Left lobe of liver (tissue), 2 donors: Measurements from ENCODE around the gene POP7. TPM values are rescaled to one million over a fixed set of nuclear protein-coding genes. Genes with fewer than 3 reads are reported as not detected.
A peak's percentile ranks its signal among the peaks of the same experiment; 100 is the strongest.
"Not testable (repeated sequence)": the region's sequence is repeated elsewhere in the genome, so short reads cannot be mapped to it uniquely, and the experiment has no call there.

Experiments used
- ATAC-seq: fragments of 200-7000 bp; cut with Tn5 transposase; one replicate; pipeline ENCODE4 v1.9.1; 2020; ENCODE audit warnings: mild to moderate bottlenecking, moderate library complexity
- DNase-seq: peaks from one replicate; pipeline ENCODE4 v3.0.0-alpha.2; 2020; ENCODE audit warnings: low spot score
- total RNA-seq: library from RNA; stranded (reverse); gene quantifications from one replicate; pipeline ENCODE4 v1.2.1, GENCODE V29; 2021
- donor health status: DM: no; HTN: no; CAD: no; lungs with moderate emphysema.
- donor health status: DM: no; HTN: yes; CAD: no.

The POP7 gene
- 28.5 TPM for total RNA-seq

DNA sequence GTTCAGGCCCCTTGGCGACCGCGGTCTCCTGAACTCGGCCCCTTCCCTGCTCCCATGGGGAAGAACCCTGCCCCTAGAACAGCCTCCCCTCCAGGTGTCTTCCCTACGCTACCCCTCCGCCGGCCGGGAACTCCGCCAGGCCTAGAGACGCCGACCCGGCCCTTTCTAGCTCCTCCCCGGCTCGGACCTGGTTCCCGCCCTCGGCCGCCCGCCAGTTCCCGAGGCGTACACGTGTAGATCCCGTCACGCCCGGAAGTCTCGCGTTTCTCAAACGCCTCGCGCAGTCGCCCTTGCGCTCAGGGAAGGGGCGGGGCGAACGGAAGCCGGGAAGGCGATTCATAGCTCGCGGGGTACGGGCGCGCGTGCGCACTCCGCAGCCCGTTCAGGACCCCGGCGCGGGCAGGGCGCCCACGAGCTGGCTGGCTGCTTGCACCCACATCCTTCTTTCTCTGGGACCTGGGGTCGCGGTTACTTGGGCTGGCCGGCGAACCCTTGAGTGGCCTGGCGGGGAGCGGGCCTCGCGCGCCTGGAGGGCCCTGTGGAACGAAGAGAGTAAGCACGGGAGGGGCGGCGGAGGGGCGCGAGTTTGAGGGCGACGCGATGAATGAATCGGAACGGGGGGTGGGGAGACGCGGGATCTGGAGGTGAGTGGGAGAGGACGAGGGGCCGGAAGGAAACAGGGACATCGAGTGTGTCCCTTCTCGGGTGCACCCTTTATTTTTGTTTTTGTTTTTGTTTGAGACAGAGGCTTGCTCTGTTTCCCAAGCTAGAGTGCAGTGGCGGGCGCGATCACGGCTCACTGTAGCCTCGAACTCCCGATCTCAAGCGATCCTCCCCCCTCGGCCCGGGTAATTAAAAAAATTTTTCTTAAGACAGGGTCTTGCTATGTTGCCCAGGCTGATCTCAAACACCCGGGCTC, at the start of gene POP7:
TSS of gene POP7 (plus strand) at position 369 of the 919 bp plus-strand sequence. CDS start 710 bp downstream, outside the sequence.
- ATAC-seq (peak; percentile 85), DNase-seq (peak; percentile 100)

DNA sequence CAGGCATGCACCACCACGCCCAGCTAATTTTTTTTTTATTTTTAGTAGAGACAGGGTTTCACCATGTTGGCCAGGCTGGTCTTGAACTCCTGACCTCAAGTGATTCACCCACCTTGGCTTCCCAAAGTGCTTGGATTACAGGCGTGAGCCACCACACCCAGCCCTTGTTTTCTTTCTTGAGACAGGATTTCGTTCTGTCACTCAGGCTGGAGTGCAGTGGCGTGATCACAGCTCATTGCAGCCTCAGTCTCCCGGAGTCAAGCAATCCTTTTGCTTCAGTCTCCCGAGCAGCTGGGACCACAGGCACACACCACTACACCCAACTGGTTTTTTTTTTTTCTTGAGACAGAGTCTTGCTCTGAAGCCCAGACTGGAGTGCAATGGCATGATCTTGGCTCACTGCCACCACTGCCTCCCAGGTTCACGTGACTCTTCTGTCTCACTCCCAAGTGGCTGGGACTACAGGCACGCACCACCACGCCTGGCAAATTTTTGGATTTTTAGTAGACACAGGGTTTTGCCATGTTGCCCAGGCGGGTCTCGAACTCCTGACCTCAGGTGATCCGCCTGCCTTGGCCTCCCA, 43.6 kb upstream of the POP7 start:
- ATAC-seq: peak; percentile 65
- not testable (repeated sequence) for DNase-seq

DNA sequence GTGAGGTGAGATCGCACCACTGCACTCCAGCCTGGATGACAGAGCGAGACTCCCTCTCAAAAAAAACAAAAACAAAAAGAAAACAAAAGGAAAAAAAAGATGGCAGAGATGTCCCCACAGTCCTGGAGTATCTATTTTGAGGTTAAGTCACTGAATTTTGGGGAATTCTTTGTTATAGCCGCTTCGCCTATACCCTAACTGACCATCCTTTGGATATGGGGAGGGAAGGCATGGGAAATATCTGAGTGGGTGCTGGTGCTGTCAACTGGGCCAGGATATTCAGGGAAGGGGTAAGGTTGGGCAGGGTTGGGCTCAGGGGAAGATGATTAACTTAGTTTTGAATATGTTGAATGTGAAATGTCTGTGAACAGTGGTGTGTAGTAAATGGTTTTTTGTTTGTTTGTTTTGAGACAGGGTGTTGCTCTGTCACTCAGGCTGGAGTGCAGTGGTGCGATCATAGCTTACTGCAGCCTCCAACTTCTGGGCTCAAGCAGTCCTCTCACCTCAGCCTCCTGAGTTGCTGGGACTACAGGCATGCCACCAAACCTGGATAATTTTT, 40.7 kb upstream of the POP7 start:
- ATAC-seq (no peak), DNase-seq (no peak)

DNA sequence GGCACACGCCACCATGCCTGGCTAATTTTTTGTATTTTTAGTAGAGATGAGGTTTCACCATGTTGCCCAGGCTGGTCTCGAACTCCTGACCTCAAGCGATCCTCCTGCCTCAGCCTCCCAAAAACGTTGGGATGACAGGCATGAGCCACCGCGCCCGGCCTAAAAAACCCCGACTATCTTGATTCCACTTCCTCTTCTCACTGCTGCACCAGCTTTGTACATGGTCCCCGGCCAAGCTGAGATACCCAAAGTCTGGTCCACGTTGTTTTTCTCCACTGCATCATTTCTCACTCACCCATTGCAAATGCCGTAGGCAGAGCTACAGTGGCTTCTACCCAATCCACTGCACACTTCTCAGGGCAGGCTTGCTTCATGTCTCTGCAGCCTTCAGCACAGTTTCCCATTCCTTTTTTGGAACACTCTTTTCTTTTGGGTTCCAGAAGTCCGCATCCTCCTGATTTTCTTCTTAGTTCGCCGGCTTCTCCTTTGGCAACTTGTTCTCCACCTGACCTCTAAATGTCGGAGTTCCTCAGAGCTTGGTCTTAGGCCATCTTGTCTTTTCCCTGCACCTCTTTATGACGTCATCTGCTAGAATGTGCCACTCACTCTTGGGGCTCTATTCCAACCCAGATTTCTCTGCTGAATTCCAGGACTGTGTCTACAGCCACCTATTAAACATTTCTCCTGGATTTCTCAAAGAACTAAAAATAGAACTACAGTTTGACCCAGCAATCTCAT, 38.4 kb upstream of the POP7 start:
- no peak for DNase-seq
- no peak for ATAC-seq

DNA sequence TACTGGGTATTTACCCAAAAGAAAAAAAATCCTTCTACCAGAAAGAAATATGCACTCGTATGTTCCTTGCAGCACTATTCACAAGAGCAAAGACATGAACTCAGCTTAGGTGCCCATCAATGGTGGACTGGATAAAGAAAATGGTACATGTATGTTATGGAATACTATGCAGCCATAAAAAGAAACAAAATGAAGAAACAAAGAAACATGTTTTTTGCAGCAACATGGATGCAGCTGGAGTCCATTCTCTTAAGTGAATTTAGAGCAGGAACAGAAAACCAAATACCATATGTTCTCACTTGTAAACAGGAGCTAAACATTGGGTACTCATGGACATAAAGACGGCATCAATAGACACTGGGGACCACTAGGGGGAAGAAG, 37.9 kb upstream of the POP7 start:
- ATAC-seq (no peak), DNase-seq (no peak)

DNA sequence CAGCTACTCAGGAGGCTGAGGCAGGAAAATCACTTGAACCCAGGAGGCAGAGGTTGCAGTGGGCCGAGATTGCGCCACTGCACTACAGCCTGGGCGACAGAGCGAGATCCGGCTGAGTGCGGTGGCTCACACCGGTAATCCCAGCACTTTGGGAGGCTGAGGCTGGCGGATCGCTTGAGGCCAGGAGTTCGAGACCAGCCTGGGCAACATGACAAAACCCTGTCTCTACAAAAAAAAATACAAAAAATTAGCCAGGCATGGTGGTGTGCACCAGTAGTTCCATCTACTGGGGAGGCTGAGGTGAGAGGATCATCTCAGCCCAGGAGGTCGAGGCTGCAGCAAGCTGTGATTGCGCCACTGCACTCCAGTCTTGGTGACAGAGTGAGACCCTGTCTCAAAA, 36.8 kb upstream of the POP7 start:
- not testable (repeated sequence) for ATAC-seq, DNase-seq

DNA sequence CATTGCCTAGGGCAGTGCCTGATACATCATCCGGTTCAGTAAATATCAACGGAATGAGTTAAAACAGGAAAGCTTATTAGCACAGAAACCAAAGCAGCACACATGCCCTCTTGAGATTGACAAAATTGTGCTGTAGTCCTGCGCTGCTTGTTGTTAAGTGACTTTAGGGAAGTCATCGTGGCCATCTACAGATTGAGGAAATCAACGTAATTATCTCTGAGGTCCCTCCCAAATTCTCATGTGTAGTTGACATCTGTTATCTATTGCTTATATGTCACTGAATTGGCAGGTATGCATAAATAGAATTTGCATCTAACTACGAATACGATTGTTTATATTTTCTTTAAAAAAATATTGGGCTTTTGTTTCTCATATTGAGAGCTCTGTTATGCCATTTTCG, 35.8 kb upstream of the POP7 start:
- no peak for DNase-seq

DNA sequence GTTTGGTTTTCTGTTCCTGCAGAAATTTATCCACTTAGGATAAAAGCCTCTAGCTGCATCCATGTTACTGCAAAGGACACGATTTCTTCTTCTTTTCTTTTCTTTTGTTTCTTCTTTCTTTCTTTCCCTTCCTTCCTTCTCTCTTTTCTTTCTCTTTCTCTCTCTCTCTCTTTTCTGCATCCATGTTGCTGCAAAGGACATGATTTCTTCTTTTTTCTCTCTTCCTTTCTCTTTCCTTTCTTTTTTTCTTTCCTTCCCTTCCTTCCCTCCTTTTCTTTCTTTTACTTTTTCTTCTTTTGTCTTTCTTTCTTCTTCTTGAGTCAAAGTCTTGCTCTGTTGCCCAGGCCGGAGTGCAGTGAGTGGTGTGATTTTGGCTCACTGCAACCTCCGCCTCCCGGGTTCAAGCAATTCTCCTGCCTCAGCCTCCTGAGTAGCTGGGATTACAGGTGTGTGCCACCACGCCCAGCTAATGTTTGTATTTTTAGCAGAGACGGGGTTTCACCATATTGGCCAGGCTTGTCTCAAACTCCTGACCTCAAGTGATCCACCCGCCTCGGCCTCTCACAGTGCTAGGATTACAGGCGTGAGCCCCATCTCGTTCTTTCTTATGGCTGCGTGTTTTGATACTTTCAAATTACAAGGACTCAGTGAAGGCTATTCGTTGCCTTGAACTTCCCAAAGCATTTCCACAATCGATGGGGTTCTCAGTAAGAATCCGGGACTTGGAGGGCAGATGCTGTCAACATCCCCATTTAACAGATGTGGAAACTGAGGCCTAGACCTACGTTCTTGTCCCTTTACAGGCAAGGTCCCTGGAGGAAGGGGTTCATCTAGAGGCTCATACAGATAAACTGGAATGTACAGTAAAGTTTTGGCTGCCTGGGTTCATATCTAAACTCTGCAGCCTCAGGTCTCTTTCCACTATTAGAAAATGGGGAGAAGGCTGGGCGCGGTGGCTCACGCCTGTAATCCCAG, 34.3 kb upstream of the POP7 start:
- ATAC-seq: no peak
- no peak for DNase-seq

More for the DNA sequence above, 35.8 kb upstream of the POP7 start:
- no peak for ATAC-seq

DNA sequence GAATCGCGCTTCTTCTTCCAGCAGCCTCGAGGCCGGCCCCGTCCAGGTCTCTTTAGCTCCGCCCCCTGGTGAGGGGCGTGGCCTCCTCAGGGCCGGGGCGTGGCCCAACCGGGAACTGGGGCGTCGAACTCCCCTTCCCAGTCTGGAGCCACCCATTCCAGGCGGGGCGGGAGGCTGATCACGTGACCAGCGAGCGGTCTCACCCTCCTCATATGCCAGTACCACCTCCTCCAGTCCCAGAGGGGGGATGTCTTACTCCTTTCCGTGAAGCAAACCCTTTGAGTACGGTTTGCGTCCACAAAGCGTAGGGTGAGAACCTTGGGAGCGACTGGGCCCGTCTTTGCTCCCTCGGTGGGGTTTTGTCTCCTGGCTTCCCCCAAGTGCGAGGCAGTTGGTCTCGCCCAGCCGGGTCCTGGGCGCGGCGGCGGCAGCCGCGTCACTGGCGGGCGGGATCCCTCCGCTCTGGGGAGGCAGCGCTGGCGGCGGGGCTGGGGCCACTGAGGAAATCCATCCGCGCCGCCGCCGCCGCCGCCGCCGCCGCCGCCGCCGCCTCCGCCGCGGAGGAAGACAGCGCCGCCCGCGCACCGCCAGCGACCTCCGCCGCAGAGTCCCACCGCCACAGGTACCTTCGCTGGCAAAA, 32.5 kb upstream of the POP7 start, which contains the start of gene GNB2:
TSS of gene GNB2 (plus strand) at position 439 of the 640 bp plus-strand sequence. CDS start 2,526 bp downstream, outside the sequence.
- ATAC-seq: peak; percentile 79

DNA sequence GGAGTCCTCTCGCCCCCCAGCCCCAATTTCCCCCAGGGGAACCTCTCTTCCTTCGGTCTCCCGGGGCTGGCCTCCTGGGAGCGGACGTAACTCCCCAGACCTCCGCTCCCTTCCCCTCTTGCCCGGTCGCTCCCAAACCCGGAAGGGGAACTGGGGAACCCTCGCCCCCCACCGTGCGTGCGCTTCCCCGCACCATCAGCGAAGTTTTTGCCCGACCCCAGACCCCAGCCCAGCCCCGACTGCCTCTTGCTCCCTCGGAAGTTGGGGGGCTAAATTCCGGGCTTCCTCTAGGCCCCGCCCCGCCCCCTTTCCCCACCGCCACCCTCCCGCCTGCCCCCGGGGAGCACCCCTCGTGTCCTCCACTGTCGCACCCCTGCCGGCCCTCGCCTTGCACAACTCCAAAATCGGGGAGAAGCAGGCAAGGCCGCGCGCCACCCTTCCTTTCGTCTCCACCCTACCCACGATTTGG, 31.9 kb upstream of the POP7 start:
- DNase-seq: peak; percentile 71
- ATAC-seq: peak; percentile 0

More for the DNA sequence above, 32.5 kb upstream of the POP7 start, which contains the start of gene GNB2:
- DNase-seq: peak; percentile 100

DNA sequence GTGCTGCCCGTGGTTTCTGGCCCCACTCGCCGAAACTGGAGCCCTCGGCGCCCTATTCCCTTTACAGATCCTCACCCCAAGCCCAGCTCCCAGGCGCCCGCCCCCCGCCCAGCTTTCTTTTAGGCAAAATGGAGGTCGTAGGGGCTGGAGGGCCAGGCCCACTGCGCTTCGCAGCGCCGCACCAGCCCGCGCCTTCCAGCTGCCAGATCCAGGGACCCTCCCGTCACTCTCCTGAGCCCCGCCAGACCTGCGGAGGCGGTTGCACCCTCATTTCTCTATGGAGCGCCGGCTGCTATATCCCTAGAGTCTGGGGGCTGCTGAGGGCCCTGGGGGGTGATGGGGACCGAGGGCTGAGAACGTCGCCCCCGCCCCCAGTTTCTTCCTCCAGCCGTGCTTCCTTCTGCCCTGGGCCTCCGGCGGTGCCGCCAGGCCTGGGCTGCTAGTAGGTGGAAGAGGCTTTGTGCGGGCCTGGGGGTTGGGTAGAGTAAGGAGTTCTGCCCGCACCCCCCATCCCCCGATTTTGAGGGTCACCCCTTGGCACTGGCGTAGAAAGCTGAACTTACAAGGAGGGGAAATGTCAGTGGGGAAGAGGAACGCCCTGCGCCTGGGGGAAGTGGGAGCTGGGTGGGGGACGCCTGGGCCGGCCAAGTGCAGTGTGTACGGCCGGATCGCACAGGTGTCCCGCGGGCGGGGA, 31.4 kb upstream of the POP7 start:
- ATAC-seq: peak; percentile 1
- no peak for DNase-seq

DNA sequence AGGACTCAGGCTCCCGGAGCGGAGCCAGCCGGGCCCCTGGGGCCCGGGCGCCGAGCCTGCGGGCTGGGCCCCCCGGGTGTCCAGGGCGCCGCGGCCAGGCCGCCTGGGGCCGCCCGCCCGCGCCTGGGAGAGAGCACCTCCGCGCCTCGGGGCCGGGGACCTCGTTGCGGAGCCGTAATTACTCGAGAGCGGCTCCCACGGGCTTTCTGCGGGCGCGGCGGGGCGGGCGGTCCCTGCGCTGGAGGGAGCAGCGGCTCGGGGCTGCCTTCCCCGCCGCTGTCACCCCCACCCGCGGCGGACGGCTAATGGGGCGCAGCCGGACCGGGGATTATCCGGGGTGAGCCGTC, 30.8 kb upstream of the POP7 start:
- DNase-seq (no peak), ATAC-seq (peak; percentile 1)

DNA sequence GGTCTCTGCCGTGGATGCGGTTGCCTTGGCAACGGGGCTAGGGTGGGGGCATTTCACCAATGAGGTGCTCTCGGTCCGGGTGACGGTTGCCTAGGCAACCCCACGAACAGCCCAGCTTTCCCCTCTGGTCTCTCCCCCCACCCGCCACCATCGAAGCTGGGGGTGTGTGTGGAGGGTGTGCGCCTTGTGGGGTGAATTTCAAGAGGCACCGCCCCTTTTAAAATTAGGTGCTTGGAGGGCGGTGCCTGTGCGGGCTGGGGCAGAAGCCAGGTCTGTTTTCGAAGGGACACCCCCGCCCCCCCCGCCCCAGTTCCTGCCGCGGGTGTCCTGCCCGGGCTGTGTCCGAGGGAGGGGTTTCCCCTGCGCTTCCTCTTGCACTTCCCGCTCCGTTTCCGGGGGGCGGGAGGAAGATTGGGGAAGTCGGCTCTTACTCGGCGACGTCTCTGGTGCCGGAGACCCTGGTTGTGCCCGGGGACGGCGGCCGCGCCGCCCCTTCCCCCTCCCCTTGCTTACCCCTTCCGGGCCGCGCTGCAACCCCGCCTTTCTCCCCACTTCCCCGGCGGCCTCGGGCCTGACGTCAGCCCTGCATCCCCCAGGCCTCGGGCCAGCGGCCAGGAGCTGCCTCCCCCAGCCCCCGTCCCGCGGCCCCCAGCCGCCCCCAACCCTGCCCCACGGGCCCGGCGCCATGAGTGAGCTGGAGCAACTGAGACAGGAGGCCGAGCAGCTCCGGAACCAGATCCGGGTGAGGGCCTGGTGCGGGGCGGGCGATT, 30.2 kb upstream of the POP7 start:
- peak; percentile 84 for DNase-seq
- peak; percentile 43 for ATAC-seq

DNA sequence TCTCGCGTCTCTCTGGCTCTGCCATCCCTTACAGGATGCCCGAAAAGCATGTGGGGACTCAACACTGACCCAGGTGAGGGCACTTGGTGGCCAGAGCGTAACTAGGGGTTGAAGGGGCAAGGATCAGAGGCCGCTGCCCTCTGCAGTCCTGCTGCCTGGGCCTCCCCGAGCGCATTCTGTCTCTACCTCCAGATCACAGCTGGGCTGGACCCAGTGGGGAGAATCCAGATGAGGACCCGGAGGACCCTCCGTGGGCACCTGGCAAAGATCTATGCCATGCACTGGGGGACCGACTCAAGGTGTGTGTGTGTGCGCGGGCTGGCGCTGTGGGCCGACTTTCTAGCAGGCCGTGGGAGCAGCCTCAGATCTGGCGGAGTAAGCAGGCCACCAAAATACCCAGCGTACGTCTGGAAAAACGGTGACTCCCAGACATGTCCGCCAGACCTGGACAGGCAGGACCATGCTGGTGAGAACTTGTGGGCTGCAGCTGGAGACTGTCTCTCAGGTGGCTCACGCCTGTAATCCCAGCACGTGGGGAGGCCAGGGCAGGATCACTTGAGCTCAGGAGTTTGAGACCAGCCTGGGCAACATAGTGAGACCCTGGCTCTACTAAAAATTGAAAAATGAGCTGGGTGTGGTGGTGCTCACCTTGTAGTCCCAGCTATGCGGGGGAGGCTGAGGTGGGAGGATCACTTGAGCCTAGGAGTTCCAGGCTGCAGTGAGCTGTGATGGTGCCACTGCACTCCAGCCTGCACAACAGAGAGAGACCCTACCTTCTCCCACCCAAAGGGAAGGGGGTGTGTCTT, 29.2 kb upstream of the POP7 start:
- DNase-seq: no peak
- ATAC-seq: peak; percentile 34

DNA sequence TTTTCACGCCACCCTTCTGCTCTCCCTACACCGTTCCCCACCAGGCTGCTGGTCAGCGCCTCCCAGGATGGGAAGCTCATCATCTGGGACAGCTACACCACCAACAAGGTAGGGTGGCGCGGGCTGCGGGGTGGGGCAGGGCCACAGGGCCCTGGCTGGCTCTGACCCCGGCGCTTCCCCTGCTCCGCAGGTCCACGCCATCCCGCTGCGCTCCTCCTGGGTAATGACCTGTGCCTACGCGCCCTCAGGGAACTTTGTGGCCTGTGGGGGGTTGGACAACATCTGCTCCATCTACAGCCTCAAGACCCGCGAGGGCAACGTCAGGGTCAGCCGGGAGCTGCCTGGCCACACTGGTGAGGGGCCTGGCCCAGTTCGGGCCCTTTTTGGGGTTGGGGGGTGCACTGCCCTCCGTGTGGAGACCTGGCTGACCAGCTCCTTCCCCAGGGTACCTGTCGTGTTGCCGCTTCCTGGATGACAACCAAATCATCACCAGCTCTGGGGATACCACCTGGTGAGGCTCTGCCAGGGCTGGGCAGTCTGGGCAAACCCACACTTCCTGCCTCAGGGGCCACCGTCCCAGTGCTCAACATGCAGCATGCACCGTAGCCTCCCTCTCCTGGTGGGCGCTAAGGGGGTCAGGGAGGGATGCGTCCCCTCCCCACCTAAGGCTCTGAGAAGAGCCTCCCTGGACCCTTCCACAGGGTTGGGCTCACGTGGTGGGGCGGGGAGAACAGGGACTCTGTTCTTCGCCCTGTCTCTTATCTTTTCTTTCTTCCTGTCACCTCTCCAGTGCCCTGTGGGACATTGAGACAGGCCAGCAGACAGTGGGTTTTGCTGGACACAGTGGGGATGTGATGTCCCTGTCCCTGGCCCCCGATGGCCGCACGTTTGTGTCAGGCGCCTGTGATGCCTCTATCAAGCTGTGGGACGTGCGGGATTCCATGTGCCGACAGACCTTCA, 28.3 kb upstream of the POP7 start:
- DNase-seq: peak; percentile 48

More for the DNA sequence above, 28.3 kb upstream of the POP7 start:
- ATAC-seq: no peak
